Mucosa of gallbladder (tissue), 1 donor: Measurements from ENCODE around the gene DUSP23. TPM values are rescaled to one million over a fixed set of nuclear protein-coding genes. Genes with fewer than 3 reads are reported as not detected.

Source experiments
- DNase-seq: peaks from one replicate; pipeline ENCODE4 v3.0.0-alpha.2; 2020; ENCODE audit warnings: low spot score
- total RNA-seq: library from RNA; stranded (reverse); gene quantifications from one replicate; pipeline ENCODE4 v1.2.1, GENCODE V29; 2021
- donor health status: DM: no; HTN: no; CAD: no.

DUSP23 gene
- total RNA-seq, 1 donor from 2014 or later, result 44.0 TPM

DNA sequence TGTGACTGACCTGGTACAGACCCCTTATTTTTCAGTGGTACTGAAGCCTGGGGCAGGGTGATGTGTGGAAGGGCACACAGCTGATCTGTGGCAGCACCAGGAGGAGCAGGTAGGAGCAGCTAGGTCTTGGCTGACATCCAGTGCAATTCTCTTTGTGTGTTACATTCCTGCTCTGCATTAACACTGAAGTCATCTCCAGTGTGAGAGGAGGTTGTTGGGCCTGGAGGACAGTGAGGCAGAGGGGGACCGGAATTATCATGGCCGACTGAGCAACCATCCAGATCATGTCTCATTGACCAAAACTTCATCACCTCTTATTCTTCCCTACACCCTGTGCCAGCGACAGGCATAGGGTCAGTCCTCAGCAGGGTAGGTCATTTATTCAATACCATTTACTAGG, 47.4 kb downstream of the DUSP23 start:
- no peak for DNase-seq

DNA sequence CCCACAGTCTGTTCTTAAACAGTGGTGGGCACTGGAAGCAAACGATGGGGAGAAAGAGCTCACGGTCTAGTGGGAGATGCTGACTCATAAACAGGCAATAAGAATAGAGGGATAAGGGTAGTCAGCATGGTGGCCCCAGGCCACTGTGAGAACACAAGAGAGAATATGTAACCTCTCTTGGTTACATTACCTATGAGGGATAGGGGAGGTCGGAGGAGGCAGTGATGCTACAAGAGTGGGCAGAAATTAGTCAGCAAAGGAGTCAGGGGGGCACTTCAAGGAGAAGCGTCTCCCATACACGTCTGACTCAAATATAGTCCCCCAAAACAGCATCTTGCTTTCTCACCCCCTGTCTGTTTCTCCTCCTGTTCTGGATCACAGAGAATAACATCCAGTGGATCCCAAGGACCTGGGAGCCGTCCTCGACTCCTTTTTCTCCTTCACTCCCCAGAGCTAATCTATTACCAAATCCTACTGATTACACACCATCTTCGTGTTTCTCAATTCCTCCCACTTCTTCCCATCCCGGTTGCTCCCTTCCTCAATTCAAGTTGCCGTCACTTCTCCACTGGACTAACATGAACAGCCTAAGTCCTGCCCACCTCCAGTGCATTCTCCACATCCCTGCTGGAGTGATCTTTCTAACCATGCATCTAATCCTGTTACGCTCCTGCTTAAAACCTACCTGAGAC, 48.0 kb downstream of the DUSP23 start:
- no peak for DNase-seq

DNA sequence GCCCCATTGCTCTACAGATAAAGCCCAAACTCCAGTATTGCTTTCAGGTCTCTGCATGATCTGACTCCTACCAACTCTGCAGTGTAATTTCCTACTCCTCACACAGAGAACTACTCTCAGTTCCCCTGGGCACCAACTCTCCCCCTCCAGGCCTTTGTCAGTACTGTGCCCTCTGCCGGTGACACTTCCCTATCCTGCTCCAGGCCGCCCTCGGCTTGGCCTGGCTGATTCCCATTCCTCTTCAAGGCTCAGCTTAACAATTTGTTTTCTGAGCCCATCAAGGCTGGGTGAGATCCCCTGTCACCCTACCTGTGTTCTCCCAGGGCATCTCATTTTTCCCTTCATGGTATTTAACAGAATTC, 48.5 kb downstream of the DUSP23 start:
- DNase-seq, result peak; percentile 32

DNA sequence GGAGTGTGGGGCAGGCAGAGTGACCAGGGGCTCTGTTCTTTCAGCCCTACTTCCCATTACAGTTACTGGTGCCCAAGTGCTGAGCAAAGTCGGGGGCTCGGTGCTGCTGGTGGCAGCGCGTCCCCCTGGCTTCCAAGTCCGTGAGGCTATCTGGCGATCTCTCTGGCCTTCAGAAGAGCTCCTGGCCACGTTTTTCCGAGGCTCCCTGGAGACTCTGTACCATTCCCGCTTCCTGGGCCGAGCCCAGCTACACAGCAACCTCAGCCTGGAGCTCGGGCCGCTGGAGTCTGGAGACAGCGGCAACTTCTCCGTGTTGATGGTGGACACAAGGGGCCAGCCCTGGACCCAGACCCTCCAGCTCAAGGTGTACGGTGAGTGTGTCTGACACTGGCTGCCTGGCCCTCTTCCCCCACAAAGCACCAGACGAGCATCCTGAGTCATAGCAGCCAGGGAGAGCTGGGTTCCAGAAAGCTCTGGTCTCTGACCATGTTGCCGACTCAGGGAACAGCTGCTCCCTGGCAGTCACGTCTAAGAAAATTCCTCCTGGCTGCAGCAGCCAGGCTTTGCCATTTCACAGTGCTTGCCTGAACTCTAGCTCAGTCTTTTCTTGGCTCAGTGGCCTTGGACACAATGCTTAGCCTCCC, 49.2 kb downstream of the DUSP23 start:
- DNase-seq, result no peak

DNA sequence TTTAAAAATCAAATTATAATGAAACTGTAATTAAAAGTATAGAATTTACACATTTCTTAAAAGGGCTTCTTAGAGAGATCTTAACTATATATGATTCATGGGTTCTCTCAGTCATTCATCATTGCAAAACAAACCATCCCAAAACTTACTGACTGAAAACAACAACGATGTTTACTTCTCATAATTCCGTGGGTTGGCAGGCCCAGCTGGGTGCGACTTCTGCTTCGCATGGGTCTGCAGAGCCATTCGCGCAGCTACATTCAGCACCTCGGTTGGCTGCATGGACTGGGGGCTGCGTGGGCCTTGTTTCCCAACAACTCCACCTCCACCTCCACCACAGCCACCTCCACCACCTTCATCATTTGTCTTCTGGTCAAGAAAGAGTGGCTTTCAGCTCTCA, 50.0 kb downstream of the DUSP23 start:
- DNase-seq, result no peak

DNA sequence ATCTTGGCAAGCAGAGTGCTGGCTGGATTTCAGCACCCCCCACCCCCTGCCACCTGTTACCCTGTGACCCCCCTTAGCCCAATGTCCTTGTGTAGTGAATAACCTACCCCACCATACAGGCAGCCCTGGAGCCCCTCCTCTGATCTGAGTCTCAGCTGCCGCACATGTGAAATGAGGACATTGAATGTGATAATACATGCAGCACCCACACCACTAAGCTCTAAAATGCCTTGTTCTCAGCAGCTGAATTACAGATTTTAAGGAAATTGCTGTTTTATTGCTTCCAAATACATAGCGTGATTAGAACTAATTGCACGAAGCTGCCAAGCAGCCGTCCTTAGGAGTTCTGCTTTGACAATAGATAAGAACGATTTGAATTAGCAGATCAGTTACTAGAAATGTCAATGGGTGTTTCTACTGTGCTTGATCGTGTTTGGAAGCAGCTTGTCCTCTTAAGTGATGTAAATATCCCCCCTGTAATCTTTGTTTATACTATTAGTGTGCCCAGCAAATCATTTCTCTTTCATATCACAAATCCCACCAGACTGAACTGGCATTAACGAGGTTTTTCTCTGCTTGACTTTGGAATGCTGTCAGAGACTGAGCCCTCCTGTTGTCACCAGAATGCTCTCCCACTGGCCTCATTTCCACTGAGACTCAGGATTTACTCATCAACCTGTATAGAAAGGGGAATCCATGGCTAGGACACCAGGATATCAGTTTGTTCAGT, 50.8 kb downstream of the DUSP23 start:
- DNase-seq, result no peak

Other genes starting within 250 kb of the DUSP23 start
- gene OR10J5, start 245.0 kb upstream of the DUSP23 start, total RNA-seq, result not detected
- gene APCS, start 193.1 kb upstream of the DUSP23 start, total RNA-seq, result 54.7 TPM
- gene CRP, start 66.4 kb upstream of the DUSP23 start, total RNA-seq, result 46.3 TPM
- 0.81 TPM for gene FCRL6, start 21.4 kb downstream of the DUSP23 start, total RNA-seq
- gene SLAMF8, start 45.9 kb downstream of the DUSP23 start, total RNA-seq, result 7.3 TPM
- gene VSIG8, start 81.7 kb downstream of the DUSP23 start, total RNA-seq, result not detected
- 0.37 TPM for gene CFAP45, start 119.2 kb downstream of the DUSP23 start, total RNA-seq
- gene TAGLN2, start 144.5 kb downstream of the DUSP23 start, total RNA-seq, result 205 TPM
- 12.4 TPM for gene IGSF9, start 164.7 kb downstream of the DUSP23 start, total RNA-seq
- not detected for gene SLAMF9, start 173.3 kb downstream of the DUSP23 start, total RNA-seq